Neural cell (in vitro differentiated cells): ENCODE data around the gene MAPK4.

Source experiments
- EP300 ChIP-seq: fragments of 450-650 bp; conservative IDR thresholded peaks from 2 replicates; pipeline ENCODE4 v1.6.1; 2014; ENCODE audit warnings: antibody characterized with exemption, mild to moderate bottlenecking, moderate library complexity; ENCODE audit not compliant: poor library complexity, severe bottlenecking
- EZH2 ChIP-seq: fragments of 200-600, 300-800 bp; shearing (Covaris generic), sonication (generic); IDR thresholded peaks from 2 replicates; pipeline ENCODE4 v1.6.1; 2014; ENCODE audit warnings: antibody characterized with exemption, low read length, borderline replicate concordance, mild to moderate bottlenecking; ENCODE audit not compliant: insufficient read depth, poor library complexity, severe bottlenecking
- MXI1 ChIP-seq: fragments of 450-650 bp; conservative IDR thresholded peaks from 2 replicates; pipeline ENCODE4 v1.6.1; 2014; ENCODE audit warnings: antibody characterized with exemption, mild to moderate bottlenecking; ENCODE audit not compliant: poor library complexity, severe bottlenecking
- POLR2AphosphoS5 ChIP-seq: IDR thresholded peaks from 2 replicates; pipeline ENCODE4 v1.6.1; 2012
- RAD21 ChIP-seq: fragments of 450-650 bp; conservative IDR thresholded peaks from 2 replicates; pipeline ENCODE4 v1.6.1; 2014; ENCODE audit warnings: antibody characterized with exemption, mild to moderate bottlenecking, moderate library complexity
- SMC3 ChIP-seq: fragments of 450-650 bp; conservative IDR thresholded peaks from 2 replicates; pipeline ENCODE4 v1.6.1; 2014; ENCODE audit warnings: antibody characterized with exemption, mild to moderate bottlenecking, moderate library complexity; ENCODE audit not compliant: poor library complexity
- TAF1 ChIP-seq: IDR thresholded peaks from 2 replicates; pipeline ENCODE4 v1.6.1; 2012; ENCODE audit warnings: low read depth
- TF ChIP-seq, protein P1 (sequence below): fragments of 450-650 bp; IDR thresholded peaks from 2 replicates; pipeline ENCODE4 v1.5.1; 2014; ENCODE audit warnings: antibody characterized with exemption, mild to moderate bottlenecking, moderate library complexity; ENCODE audit not compliant: poor library complexity, severe bottlenecking
- TF ChIP-seq, protein P2 (sequence below): IDR thresholded peaks from 2 replicates; pipeline ENCODE4 v1.6.1; 2012; ENCODE audit warnings: borderline replicate concordance

GRCh38 chr18:50527636-50528307, 32.1 kb upstream of the MAPK4 start:
- TF ChIP-seq, protein P1, sequence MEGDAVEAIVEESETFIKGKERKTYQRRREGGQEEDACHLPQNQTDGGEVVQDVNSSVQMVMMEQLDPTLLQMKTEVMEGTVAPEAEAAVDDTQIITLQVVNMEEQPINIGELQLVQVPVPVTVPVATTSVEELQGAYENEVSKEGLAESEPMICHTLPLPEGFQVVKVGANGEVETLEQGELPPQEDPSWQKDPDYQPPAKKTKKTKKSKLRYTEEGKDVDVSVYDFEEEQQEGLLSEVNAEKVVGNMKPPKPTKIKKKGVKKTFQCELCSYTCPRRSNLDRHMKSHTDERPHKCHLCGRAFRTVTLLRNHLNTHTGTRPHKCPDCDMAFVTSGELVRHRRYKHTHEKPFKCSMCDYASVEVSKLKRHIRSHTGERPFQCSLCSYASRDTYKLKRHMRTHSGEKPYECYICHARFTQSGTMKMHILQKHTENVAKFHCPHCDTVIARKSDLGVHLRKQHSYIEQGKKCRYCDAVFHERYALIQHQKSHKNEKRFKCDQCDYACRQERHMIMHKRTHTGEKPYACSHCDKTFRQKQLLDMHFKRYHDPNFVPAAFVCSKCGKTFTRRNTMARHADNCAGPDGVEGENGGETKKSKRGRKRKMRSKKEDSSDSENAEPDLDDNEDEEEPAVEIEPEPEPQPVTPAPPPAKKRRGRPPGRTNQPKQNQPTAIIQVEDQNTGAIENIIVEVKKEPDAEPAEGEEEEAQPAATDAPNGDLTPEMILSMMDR = no peak
- no peak for TF ChIP-seq EZH2
- TF ChIP-seq POLR2AphosphoS5 = no peak
- TF ChIP-seq SMC3 = no peak
- TF ChIP-seq TAF1 = no peak
- no peak for TF ChIP-seq EP300
- TF ChIP-seq, protein P2, sequence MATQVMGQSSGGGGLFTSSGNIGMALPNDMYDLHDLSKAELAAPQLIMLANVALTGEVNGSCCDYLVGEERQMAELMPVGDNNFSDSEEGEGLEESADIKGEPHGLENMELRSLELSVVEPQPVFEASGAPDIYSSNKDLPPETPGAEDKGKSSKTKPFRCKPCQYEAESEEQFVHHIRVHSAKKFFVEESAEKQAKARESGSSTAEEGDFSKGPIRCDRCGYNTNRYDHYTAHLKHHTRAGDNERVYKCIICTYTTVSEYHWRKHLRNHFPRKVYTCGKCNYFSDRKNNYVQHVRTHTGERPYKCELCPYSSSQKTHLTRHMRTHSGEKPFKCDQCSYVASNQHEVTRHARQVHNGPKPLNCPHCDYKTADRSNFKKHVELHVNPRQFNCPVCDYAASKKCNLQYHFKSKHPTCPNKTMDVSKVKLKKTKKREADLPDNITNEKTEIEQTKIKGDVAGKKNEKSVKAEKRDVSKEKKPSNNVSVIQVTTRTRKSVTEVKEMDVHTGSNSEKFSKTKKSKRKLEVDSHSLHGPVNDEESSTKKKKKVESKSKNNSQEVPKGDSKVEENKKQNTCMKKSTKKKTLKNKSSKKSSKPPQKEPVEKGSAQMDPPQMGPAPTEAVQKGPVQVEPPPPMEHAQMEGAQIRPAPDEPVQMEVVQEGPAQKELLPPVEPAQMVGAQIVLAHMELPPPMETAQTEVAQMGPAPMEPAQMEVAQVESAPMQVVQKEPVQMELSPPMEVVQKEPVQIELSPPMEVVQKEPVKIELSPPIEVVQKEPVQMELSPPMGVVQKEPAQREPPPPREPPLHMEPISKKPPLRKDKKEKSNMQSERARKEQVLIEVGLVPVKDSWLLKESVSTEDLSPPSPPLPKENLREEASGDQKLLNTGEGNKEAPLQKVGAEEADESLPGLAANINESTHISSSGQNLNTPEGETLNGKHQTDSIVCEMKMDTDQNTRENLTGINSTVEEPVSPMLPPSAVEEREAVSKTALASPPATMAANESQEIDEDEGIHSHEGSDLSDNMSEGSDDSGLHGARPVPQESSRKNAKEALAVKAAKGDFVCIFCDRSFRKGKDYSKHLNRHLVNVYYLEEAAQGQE = no peak
- no peak for TF ChIP-seq RAD21
- TF ChIP-seq MXI1 = no peak
